ENCODE results near the gene SLC1A4.

The SLC1A4 gene

GRCh38 chr2:65069439-65069824 is 80.2 kb downstream of the SLC1A4 start:
- peaks cover 15% of the 10 kb centered on the region for H3K36me3 ChIP-seq
- no peak for TF ChIP-seq CTCF (IDR thresholded peaks at IDR 0.05; ENCODE audit: low read depth, low read length)

GRCh38 chr2:65070172-65070830 is 81.1 kb downstream of the SLC1A4 start:
- no peak overlapping the region for H3K4me3 ChIP-seq (ENCODE audit: low read depth, low read length)
- no peaks in the 10 kb centered on the region for H3K27me3 ChIP-seq
- no peaks in the 10 kb centered on the region; the same call in 1 of the 2 replicates for H3K4me1 ChIP-seq
- H3K9me3 ChIP-seq: no peaks in the 10 kb centered on the region
- peaks cover 15% of the 10 kb centered on the region for H3K36me3 ChIP-seq
- DNase-seq: no peak
- no peak for TF ChIP-seq CTCF (IDR thresholded peaks at IDR 0.05; ENCODE audit: low read depth, low read length)

More at GRCh38 chr2:65069439-65069824, 80.2 kb downstream of the SLC1A4 start:
- H3K4me3 ChIP-seq (ENCODE audit: low read depth, low read length): no peak overlapping the region
- H3K27me3 ChIP-seq: no peaks in the 10 kb centered on the region
- no peaks in the 10 kb centered on the region for H3K9me3 ChIP-seq
- H3K4me1 ChIP-seq: no peaks in the 10 kb centered on the region; the same call in 1 of the 2 replicates
- no peak for DNase-seq

GRCh38 chr2:65070856-65071255 is 81.7 kb downstream of the SLC1A4 start:
- Histone ChIP-seq H3K4me3 (ENCODE audit: low read depth, low read length) (no peak overlapping the region), H3K36me3 (peaks cover 15% of the 10 kb centered on the region)
- no peak for TF ChIP-seq CTCF (IDR thresholded peaks at IDR 0.05; ENCODE audit: low read depth, low read length)

GRCh38 chr2:65071499-65072180 is 82.4 kb downstream of the SLC1A4 start:
- peak; percentile 53 for TF ChIP-seq CTCF (IDR thresholded peaks at IDR 0.05; ENCODE audit: low read depth, low read length)
- DNase-seq: peak; percentile 70

More at GRCh38 chr2:65070856-65071255, 81.7 kb downstream of the SLC1A4 start:
- no peak for DNase-seq
- Histone ChIP-seq H3K27me3 (no peaks in the 10 kb centered on the region), H3K4me1 (no peaks in the 10 kb centered on the region; the same call in 1 of the 2 replicates), H3K9me3 (no peaks in the 10 kb centered on the region)

GRCh38 chr2:65072181-65072970 is 83.2 kb downstream of the SLC1A4 start:
- Histone ChIP-seq H3K27me3 (no peaks in the 10 kb centered on the region), H3K36me3 (peaks cover 15% of the 10 kb centered on the region), H3K4me3 (ENCODE audit: low read depth, low read length) (no peak overlapping the region), H3K4me1 (no peaks in the 10 kb centered on the region; the same call in 1 of the 2 replicates), H3K9me3 (no peaks in the 10 kb centered on the region)
- no peak for TF ChIP-seq CTCF (IDR thresholded peaks at IDR 0.05; ENCODE audit: low read depth, low read length)
- DNase-seq: no peak

More at GRCh38 chr2:65071499-65072180, 82.4 kb downstream of the SLC1A4 start:
- Histone ChIP-seq H3K27me3 (no peaks in the 10 kb centered on the region), H3K9me3 (no peaks in the 10 kb centered on the region), H3K4me3 (ENCODE audit: low read depth, low read length) (no peak overlapping the region), H3K4me1 (no peaks in the 10 kb centered on the region; the same call in 1 of the 2 replicates), H3K36me3 (peaks cover 15% of the 10 kb centered on the region)
